ENCODE measurements around the gene KIF16B. TPM values are rescaled to one million over a fixed set of nuclear protein-coding genes. Genes with fewer than 3 reads are reported as not detected.

Gene KIF16B
- total RNA-seq, 4 donors from 2014 or later: 16.6 to 29.6 (median 20.2) TPM

DNA sequence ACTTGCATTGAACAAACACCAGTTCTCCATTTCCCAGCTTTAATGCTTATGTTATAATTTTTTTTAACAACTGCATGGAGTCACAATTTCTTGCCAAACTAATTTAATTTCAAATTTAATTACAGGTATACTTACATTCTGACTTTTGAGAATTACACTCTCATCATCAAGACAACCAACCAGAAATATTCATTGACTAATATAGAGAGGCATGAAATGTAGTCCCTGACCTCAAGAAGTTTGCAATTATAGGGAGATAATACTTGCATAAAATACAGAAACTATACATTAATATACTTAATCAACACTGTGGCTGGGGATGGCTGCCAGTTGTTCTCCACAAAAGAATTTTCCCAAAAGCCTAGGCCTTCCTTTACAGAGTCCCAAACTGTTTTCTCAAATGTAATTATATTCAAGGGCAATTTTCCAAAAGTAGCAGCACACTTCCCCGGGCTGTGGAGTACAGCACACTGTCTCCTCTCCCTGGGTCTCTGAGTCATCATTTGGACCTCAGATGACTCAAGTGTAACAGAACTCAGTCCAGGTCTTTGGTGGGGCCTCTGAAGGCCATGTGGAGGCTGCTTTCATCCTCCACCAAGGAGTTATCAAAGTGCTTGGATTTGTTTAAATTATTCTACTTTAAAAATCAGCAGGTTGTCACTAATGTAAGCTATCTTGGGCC lies 114.1 kb downstream of the KIF16B start:
- TF ChIP-seq POLR2A (IDR thresholded peaks at IDR 0.05): no peak
- TF ChIP-seq, protein P1, sequence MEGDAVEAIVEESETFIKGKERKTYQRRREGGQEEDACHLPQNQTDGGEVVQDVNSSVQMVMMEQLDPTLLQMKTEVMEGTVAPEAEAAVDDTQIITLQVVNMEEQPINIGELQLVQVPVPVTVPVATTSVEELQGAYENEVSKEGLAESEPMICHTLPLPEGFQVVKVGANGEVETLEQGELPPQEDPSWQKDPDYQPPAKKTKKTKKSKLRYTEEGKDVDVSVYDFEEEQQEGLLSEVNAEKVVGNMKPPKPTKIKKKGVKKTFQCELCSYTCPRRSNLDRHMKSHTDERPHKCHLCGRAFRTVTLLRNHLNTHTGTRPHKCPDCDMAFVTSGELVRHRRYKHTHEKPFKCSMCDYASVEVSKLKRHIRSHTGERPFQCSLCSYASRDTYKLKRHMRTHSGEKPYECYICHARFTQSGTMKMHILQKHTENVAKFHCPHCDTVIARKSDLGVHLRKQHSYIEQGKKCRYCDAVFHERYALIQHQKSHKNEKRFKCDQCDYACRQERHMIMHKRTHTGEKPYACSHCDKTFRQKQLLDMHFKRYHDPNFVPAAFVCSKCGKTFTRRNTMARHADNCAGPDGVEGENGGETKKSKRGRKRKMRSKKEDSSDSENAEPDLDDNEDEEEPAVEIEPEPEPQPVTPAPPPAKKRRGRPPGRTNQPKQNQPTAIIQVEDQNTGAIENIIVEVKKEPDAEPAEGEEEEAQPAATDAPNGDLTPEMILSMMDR (IDR thresholded peaks at IDR 0.05): no peak
- WGBS, 2 donors: 0 to 18% methylated on average over 1 of the region's 1 CpG
- no peak for DNase-seq
- Histone ChIP-seq H3K27ac (no peak overlapping the region), H3K9me3 (no peaks in the 10 kb centered on the region), H3K36me3 (no peaks in the 10 kb centered on the region), H3K27me3 (no peaks in the 10 kb centered on the region), H3K4me3 (no peak overlapping the region), H3K4me1 (peaks cover 0 to 9% (median 0%) of the 10 kb centered on the region in 3 donors)
- intact Hi-C loops (cut with DNase I): no loop called here

- no peak overlapping the region for H3K27ac ChIP-seq
- 87 to 90% methylated on average over 5 of the region's 5 CpGs for WGBS, 2 donors
- H3K4me3 ChIP-seq: no peak overlapping the region
- DNase-seq: no peak
- H3K27me3 ChIP-seq: no peaks in the 10 kb centered on the region
- peaks cover 0 to 9% (median 0%) of the 10 kb centered on the region in 3 donors for H3K4me1 ChIP-seq
- no peak for TF ChIP-seq POLR2A (IDR thresholded peaks at IDR 0.05)
- TF ChIP-seq, protein P1 (IDR thresholded peaks at IDR 0.05): no peak
- H3K9me3 ChIP-seq: no peaks in the 10 kb centered on the region
- no peaks in the 10 kb centered on the region for H3K36me3 ChIP-seq
- intact Hi-C loops (cut with DNase I): no loop called here
Observed at GRCh38 chr20:16457514-16457913, 115.7 kb downstream of the KIF16B start.

- H3K4me1 ChIP-seq: peaks cover 0 to 9% (median 0%) of the 10 kb centered on the region in 3 donors
- peaks cover 0 to 5% (median 0%) of the 10 kb centered on the region in 3 donors for H3K36me3 ChIP-seq
- no peak overlapping the region for H3K4me3 ChIP-seq
- 65 to 75% methylated on average over 1 of the region's 1 CpG for WGBS, 2 donors
- intact Hi-C loops (cut with DNase I): no loop called here
- DNase-seq: no peak
- TF ChIP-seq POLR2A (IDR thresholded peaks at IDR 0.05): no peak
- TF ChIP-seq, protein P1 (IDR thresholded peaks at IDR 0.05): no peak
- H3K27me3 ChIP-seq: no peaks in the 10 kb centered on the region
- H3K9me3 ChIP-seq: no peaks in the 10 kb centered on the region
- H3K27ac ChIP-seq: no peak overlapping the region
Observed at GRCh38 chr20:16455324-16455723, 117.9 kb downstream of the KIF16B start.

GRCh38 chr20:16451982-16452381 lies 121.3 kb downstream of the KIF16B start:
- no peak for DNase-seq
- Histone ChIP-seq H3K27me3 (no peaks in the 10 kb centered on the region), H3K9me3 (no peaks in the 10 kb centered on the region), H3K4me3 (no peak overlapping the region), H3K4me1 (no peaks in the 10 kb centered on the region), H3K27ac (no peak overlapping the region), H3K36me3 (peaks cover 0 to 7% (median 0%) of the 10 kb centered on the region in 3 donors)
- WGBS, 2 donors: 56 to 78% methylated on average over 1 of the region's 1 CpG
- TF ChIP-seq, protein P1 (IDR thresholded peaks at IDR 0.05): no peak
- no peak for TF ChIP-seq POLR2A (IDR thresholded peaks at IDR 0.05)
- intact Hi-C loops (cut with DNase I): no loop called here

- 81 to 88% methylated on average over 8 of the region's 8 CpGs for WGBS, 2 donors
- intact Hi-C loops (cut with DNase I): no loop called here
Observed at GRCh38 chr20:16451001-16451400, 122.2 kb downstream of the KIF16B start.

More at GRCh38 chr20:16451001-16451400, 122.2 kb downstream of the KIF16B start:
- Histone ChIP-seq H3K36me3 (peaks cover 0 to 7% (median 0%) of the 10 kb centered on the region in 3 donors), H3K27ac (no peak overlapping the region), H3K9me3 (no peaks in the 10 kb centered on the region), H3K4me3 (no peak overlapping the region), H3K27me3 (no peaks in the 10 kb centered on the region), H3K4me1 (no peaks in the 10 kb centered on the region)
- TF ChIP-seq POLR2A (IDR thresholded peaks at IDR 0.05): no peak
- TF ChIP-seq, protein P1 (IDR thresholded peaks at IDR 0.05): no peak
- no peak for DNase-seq
